G401.6 (cell line): ENCODE results near the gene DHX15.

Source experiments
- FAIRE-seq: peaks from 2 replicates; lab custom pipeline; 2012; peaks lifted over from hg19 to GRCh38; lab: Jason Lieb, UNC

The DHX15 gene

GRCh38 chr4:24584211-24584850, at the start of gene DHX15:
DHX15 (minus strand) TSS chr4:24584554; CDS start chr4:24584393, 161 bp downstream.
- FAIRE-seq, result peak; percentile 83

- FAIRE-seq, result no peak
Observed at GRCh38 chr4:24632011-24632410, 47.7 kb upstream of the DHX15 start.

- no peak for FAIRE-seq
Observed at GRCh38 chr4:24630937-24631336, 46.6 kb upstream of the DHX15 start.

GRCh38 chr4:24625091-24625490, 40.7 kb upstream of the DHX15 start:
- no peak for FAIRE-seq

- FAIRE-seq, result no peak
Observed at GRCh38 chr4:24624381-24624780, 40.0 kb upstream of the DHX15 start.

GRCh38 chr4:24622146-24622834, 37.9 kb upstream of the DHX15 start:
- no peak for FAIRE-seq

- no peak for FAIRE-seq
Observed at GRCh38 chr4:24615977-24616376, 31.6 kb upstream of the DHX15 start.

GRCh38 chr4:24614881-24615280, 30.5 kb upstream of the DHX15 start:
- no peak for FAIRE-seq

GRCh38 chr4:24613502-24613901, 29.1 kb upstream of the DHX15 start:
- no peak for FAIRE-seq

- no peak for FAIRE-seq
Observed at GRCh38 chr4:24611575-24611974, 27.2 kb upstream of the DHX15 start.

- no peak for FAIRE-seq
Observed at GRCh38 chr4:24607334-24607733, 23.0 kb upstream of the DHX15 start.

GRCh38 chr4:24605216-24605615, 20.9 kb upstream of the DHX15 start:
- FAIRE-seq, result no peak

- FAIRE-seq, result no peak
Observed at GRCh38 chr4:24604558-24605214, 20.3 kb upstream of the DHX15 start.

GRCh38 chr4:24603343-24603742, 19.0 kb upstream of the DHX15 start:
- FAIRE-seq, result no peak

- FAIRE-seq, result no peak
Observed at GRCh38 chr4:24601121-24601520, 16.8 kb upstream of the DHX15 start.

- no peak for FAIRE-seq
Observed at GRCh38 chr4:24599275-24599674, 14.9 kb upstream of the DHX15 start.

- no peak for FAIRE-seq
Observed at GRCh38 chr4:24598025-24598424, 13.7 kb upstream of the DHX15 start.

GRCh38 chr4:24595659-24596058, 11.3 kb upstream of the DHX15 start:
- FAIRE-seq, result no peak

- no peak for FAIRE-seq
Observed at GRCh38 chr4:24594887-24595286, 10.5 kb upstream of the DHX15 start.

GRCh38 chr4:24589448-24589847, 5.1 kb upstream of the DHX15 start:
- FAIRE-seq, result no peak

- no peak for FAIRE-seq
Observed at GRCh38 chr4:24588216-24588954, 4.0 kb upstream of the DHX15 start.

GRCh38 chr4:24583451-24584210, 723 bp downstream of the DHX15 start:
- FAIRE-seq, result no peak
